GM12801 (cell line): ENCODE results near the gene CCL13.

ENCODE experiments used
- TF ChIP-seq, protein P1 (sequence below): IDR thresholded peaks from one replicate; pipeline ENCODE4 v1.5.1; 2011; ENCODE audit warnings: control low read depth; ENCODE audit not compliant: insufficient read length; ENCODE audit errors: extremely low read depth

The CCL13 gene

DNA sequence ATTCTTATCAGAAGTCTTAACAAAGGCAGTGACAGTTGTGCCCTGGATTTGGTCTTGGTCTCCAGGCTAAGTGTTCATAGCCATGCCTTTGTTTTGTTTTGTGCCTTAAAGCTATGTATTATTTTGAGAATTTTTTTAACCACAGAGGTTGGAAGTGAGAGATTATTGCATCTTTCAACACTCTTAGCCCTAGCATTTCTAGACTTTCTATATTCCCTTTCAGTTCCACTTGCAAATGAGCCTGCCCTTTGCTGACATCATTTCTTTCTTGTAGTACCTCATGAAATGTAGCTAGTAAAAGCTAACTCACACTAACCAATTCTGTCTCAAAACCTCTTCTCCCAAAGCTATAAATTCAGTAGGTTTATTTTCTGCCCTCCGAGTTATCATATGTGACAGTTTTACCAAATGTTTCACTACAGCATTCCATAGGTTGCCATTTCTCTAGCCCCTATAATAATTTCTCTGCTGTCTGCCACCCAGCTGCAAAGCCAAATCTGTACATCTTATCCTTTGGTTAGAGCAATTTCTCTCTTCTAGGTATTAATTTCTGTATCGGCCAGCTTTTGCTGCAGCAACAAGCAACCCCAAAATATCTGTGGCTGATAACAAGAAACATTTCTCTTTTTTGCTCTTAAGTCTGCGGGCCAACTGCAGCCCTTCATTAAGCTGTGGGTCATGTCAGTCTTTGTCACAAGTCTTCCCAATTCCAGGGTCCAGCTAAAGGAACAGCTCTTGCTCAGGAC lies 21.0 kb downstream of the CCL13 start:
- TF ChIP-seq, protein P1, sequence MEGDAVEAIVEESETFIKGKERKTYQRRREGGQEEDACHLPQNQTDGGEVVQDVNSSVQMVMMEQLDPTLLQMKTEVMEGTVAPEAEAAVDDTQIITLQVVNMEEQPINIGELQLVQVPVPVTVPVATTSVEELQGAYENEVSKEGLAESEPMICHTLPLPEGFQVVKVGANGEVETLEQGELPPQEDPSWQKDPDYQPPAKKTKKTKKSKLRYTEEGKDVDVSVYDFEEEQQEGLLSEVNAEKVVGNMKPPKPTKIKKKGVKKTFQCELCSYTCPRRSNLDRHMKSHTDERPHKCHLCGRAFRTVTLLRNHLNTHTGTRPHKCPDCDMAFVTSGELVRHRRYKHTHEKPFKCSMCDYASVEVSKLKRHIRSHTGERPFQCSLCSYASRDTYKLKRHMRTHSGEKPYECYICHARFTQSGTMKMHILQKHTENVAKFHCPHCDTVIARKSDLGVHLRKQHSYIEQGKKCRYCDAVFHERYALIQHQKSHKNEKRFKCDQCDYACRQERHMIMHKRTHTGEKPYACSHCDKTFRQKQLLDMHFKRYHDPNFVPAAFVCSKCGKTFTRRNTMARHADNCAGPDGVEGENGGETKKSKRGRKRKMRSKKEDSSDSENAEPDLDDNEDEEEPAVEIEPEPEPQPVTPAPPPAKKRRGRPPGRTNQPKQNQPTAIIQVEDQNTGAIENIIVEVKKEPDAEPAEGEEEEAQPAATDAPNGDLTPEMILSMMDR: no peak

- TF ChIP-seq, protein P1: no peak
These were observed 22.4 kb downstream of the CCL13 start for GRCh38 chr17:34378664-34379101.

- TF ChIP-seq, protein P1: no peak
These were observed 23.6 kb downstream of the CCL13 start for GRCh38 chr17:34379868-34380267.

DNA sequence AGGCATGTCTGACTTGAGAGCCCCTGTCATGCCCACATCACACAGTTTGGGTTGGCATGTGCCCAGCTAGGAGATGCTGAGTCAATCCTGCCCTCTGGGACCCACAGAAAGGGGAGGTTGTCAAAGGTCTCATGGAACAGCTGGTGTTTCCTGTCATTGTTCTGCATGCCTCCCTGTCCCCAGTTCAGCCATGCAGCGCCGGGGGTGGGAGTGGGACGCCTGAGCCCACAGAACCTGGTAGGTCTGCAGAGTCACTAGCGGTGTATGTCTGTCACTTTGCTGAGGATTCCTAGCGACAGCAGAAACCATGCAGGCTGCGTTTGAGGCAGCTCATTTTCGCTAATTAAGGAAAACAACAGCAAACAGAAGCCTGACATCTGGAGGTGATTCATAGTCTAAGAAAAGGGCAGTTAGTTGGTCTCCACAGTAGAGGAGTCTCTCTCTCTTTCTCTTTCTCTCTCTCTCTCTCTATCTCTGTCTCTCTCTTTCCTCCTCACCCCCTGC lies 26.4 kb downstream of the CCL13 start:
- TF ChIP-seq, protein P1: no peak

DNA sequence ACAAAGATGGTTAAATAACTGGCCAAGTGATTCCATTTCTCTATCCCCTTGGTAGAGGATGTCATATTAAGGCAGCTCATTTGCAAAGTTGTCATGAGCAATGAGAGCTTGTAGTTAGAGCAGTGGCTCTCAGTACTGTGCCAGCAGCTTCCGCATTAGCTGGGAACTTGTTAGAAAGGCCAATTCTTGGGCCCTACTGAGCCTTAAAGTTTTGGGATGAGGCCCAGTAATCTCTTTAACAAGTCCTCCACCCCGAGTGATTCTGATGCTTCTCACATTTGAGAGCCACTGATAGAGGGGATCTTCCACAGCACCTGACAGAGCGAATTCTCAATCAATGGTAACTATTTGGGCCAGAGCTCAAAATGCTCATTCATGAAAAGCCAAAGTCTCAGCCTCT lies 26.9 kb downstream of the CCL13 start:
- TF ChIP-seq, protein P1: no peak

DNA sequence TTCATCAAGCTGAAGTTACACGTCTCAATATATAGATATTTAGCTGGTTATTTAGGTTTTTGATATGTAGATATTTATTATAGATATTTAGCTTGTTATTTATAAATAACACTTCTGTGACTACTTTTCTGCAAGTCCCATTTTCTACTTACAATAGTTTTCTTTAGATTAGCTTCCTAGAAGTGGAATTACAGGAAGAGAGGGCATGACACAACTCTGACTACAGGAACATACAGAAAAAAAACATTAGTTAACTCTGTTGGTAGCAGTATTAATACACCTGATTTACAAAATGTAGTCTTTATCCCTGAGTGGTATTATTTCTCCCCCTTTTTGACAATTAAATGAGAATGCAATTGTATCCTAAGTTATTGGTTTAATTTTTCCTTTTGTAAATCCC lies 28.0 kb downstream of the CCL13 start:
- TF ChIP-seq, protein P1: no peak

DNA sequence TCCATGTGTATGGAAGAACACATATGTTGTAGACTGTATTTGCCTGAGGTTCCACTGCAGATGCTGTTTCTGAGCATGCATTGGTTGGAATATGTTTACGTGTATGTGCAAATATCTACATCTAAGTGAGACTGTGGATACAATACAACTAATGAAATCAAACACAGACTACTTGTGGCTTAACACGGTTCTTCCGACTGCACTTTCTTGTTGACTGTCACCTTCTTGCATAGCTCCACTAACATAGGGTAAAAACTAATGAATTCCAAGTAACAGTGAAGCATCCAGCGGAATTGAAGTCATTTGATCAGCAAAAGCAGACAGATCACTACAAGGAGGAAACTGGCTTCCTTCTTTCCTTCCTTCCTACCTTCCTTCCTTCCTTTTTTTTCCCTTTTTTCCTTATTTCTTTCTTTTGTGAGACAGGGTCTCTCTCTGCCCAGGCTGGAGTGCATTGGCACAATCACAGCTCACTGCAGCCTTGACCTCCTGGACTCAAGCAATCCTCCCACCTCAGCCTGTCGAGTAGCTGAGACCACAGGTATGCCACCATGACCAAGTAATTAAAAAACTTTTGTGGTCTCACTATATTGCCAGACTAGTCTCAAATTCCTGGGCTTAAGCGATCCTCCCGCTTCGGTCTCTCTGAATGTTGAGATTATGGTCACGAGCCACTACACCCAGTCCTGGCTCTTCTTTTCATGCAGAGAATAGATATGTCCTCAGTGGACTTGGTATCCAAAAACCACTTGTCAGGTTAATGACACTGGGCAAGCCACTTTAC lies 28.7 kb downstream of the CCL13 start:
- TF ChIP-seq, protein P1: no peak
